Breast epithelium (tissue), 4 donors: ENCODE measurements around the gene GRPEL1. TPM values are rescaled to one million over a fixed set of nuclear protein-coding genes. Genes with fewer than 3 reads are reported as not detected.

Experiments
- DNase-seq, 2 donors: peaks; one replicate each; pipeline ENCODE4 v3.0.0-alpha.2; 2019; ENCODE audit warnings: low spot score in 2 of 2
- H3K27ac ChIP-seq, 2 donors: fragments of 200-600 bp; sonication (generic) in 1 of 2; one replicate each; pipeline ENCODE4 v1.5.1; 2016 to 2019; ENCODE audit warnings: mild to moderate bottlenecking in 1 of 2
- H3K27me3 ChIP-seq, 2 donors: fragments of 200-600 bp; sonication (generic) in 1 of 2; one replicate each; pipeline versions ENCODE4 v1.5.1 to v1.6.0; 2017 to 2019; ENCODE audit warnings: control low read depth in 1 of 2, mild to moderate bottlenecking in 1 of 2
- H3K36me3 ChIP-seq: fragments of 200-600 bp; one replicate; pipeline ENCODE4 v1.5.1; 2019
- H3K4me1 ChIP-seq, 2 donors: fragments of 200-600 bp; sonication (generic); one replicate each; pipeline ENCODE4 v1.5.1; 2016 to 2019; ENCODE audit warnings: control low read depth in 1 of 2
- H3K4me3 ChIP-seq, 3 donors: fragments of 200-600 bp; sonication (generic); 1 replicate in 2 of 3; 2 replicates in 1 of 3; pipeline ENCODE4 v1.5.1; 2016 to 2019; ENCODE audit warnings: mild to moderate bottlenecking in 3 of 3, moderate library complexity in 2 of 3
- H3K9me3 ChIP-seq, 2 donors: fragments of 200-600 bp; sonication (generic) in 1 of 2; one replicate each; pipeline ENCODE4 v1.5.1; 2016 to 2019; ENCODE audit warnings: control low read depth in 1 of 2
- CTCF ChIP-seq, 3 donors: fragments of 450-650 bp; IDR thresholded peaks; one replicate each; pipeline ENCODE4 v1.5.1; 2016 to 2017; ENCODE audit warnings: antibody characterized with exemption in 3 of 3, mild to moderate bottlenecking in 3 of 3, moderate library complexity in 3 of 3
- POLR2A ChIP-seq: fragments of 450-650 bp; IDR thresholded peaks from one replicate; pipeline ENCODE4 v1.6.1; 2016; ENCODE audit warnings: antibody characterized with exemption, mild to moderate bottlenecking, moderate library complexity
- POLR2AphosphoS5 ChIP-seq, 3 donors: sonication (generic); formaldehyde crosslinking; IDR thresholded peaks; one replicate each; pipeline ENCODE4 v1.6.1; 2017; ENCODE audit warnings: antibody characterized with exemption in 3 of 3
- intact Hi-C: fragments of 100-400 bp; cut with DNase I; formaldehyde crosslinking; loops from one replicate; pipeline ENCODE4 v1.15.1; 2023; ENCODE audit warnings: low total_unique reads
- total RNA-seq, 3 donors: library from RNA; depleted of rRNA; stranded (reverse); fragments of >200 nt; gene quantifications; one replicate each; pipeline ENCODE4 v1.1.0, GENCODE V29; 2016

GRPEL1 gene
- total RNA-seq, 3 donors from 2014 or later = 20.2 to 24.1 (median 22.6) TPM

- DNase-seq = no peak
- Histone ChIP-seq H3K4me1 (no peaks in the 10 kb centered on the region), H3K27ac (no peak overlapping the region), H3K4me3 (no peak overlapping the region), H3K36me3 (no peaks in the 10 kb centered on the region), H3K9me3 (peaks cover 0 to 4% of the 10 kb centered on the region in 2 donors), H3K27me3 (no peaks in the 10 kb centered on the region)
- TF ChIP-seq POLR2A = no peak
- no peak for TF ChIP-seq CTCF (IDR thresholded peaks at IDR 0.05)
- no peak for TF ChIP-seq POLR2AphosphoS5 (IDR thresholded peaks at IDR 0.05)
- intact Hi-C loops = loop anchor here (10.0 kb wide), 1 partner anchor 727 kb away; no protein-coding TSS in a partner anchor
These were observed 10.2 kb upstream of the GRPEL1 start for GRCh38 chr4:7078025-7078424.

- Histone ChIP-seq H3K4me3 (no peak overlapping the region), H3K27ac (no peak overlapping the region), H3K27me3 (no peaks in the 10 kb centered on the region), H3K36me3 (no peaks in the 10 kb centered on the region), H3K4me1 (no peaks in the 10 kb centered on the region), H3K9me3 (peaks cover 0 to 4% of the 10 kb centered on the region in 2 donors)
- TF ChIP-seq CTCF (IDR thresholded peaks at IDR 0.05) (no peak), POLR2A (no peak), POLR2AphosphoS5 (IDR thresholded peaks at IDR 0.05) (no peak)
- no peak for DNase-seq
- intact Hi-C loops = loop anchor here (10.0 kb wide), 1 partner anchor 727 kb away; no protein-coding TSS in a partner anchor
These were observed 9.5 kb upstream of the GRPEL1 start for GRCh38 chr4:7077371-7077770.

- no peak overlapping the region for H3K4me3 ChIP-seq
- intact Hi-C loops = loop anchor here (10.0 kb wide), 1 partner anchor 728 kb away; no protein-coding TSS in a partner anchor
- no peaks in the 10 kb centered on the region for H3K27me3 ChIP-seq
- no peaks in the 10 kb centered on the region for H3K4me1 ChIP-seq
- peaks cover 0 to 4% of the 10 kb centered on the region in 2 donors for H3K9me3 ChIP-seq
- no peak for TF ChIP-seq POLR2A
- TF ChIP-seq POLR2AphosphoS5 (IDR thresholded peaks at IDR 0.05) = no peak
- TF ChIP-seq CTCF (IDR thresholded peaks at IDR 0.05) = no peak
- no peaks in the 10 kb centered on the region for H3K36me3 ChIP-seq
- no peak overlapping the region for H3K27ac ChIP-seq
- no peak for DNase-seq
These were observed 8.8 kb upstream of the GRPEL1 start for GRCh38 chr4:7076696-7077082.

GRCh38 chr4:7075962-7076695, 8.3 kb upstream of the GRPEL1 start:
- H3K27me3 ChIP-seq = no peaks in the 10 kb centered on the region
- H3K4me1 ChIP-seq = no peaks in the 10 kb centered on the region
- TF ChIP-seq POLR2AphosphoS5 (IDR thresholded peaks at IDR 0.05) (no peak), CTCF (IDR thresholded peaks at IDR 0.05) (no peak), POLR2A (no peak)
- peaks cover 0 to 4% of the 10 kb centered on the region in 2 donors for H3K9me3 ChIP-seq
- DNase-seq = no peak
- no peaks in the 10 kb centered on the region for H3K36me3 ChIP-seq
- no peak overlapping the region for H3K4me3 ChIP-seq
- H3K27ac ChIP-seq = no peak overlapping the region
- intact Hi-C loops = loop anchor here (10.0 kb wide), 1 partner anchor 729 kb away; no protein-coding TSS in a partner anchor

- Histone ChIP-seq H3K27me3 (no peaks in the 10 kb centered on the region), H3K9me3 (no peaks in the 10 kb centered on the region), H3K4me1 (no peaks in the 10 kb centered on the region), H3K27ac (no peak overlapping the region), H3K36me3 (no peaks in the 10 kb centered on the region), H3K4me3 (no peak overlapping the region)
- intact Hi-C loops = loop anchor here (10.0 kb wide), 1 partner anchor 730 kb away; no protein-coding TSS in a partner anchor
- TF ChIP-seq CTCF (IDR thresholded peaks at IDR 0.05) (no peak), POLR2AphosphoS5 (IDR thresholded peaks at IDR 0.05) (no peak), POLR2A (no peak)
- no peak for DNase-seq
These were observed 6.6 kb upstream of the GRPEL1 start for GRCh38 chr4:7074426-7074825.
